Activated naive CD4-positive, alpha-beta T cell treated with anti-CD3 and anti-CD28 coated beads, Interleukin-2, amount 50 U/mL, for 72 hours (primary cell): ENCODE results near the gene BACH1. TPM values are rescaled to one million over a fixed set of nuclear protein-coding genes. Genes with fewer than 3 reads are reported as not detected.
"Not testable (repeated sequence)": the region's sequence is repeated elsewhere in the genome, so short reads cannot be mapped to it uniquely, and the experiment has no call there.

Experiments used
- ATAC-seq, 2 donors: fragments of 150-1000 bp; cut with Tn5 transposase; 2 replicates each; pipeline ENCODE4 v1.10.0; 2021; ENCODE audit warnings: mild to moderate bottlenecking in 2 of 2, moderate library complexity in 2 of 2
- DNase-seq, 2 donors: peaks; one replicate each; pipeline ENCODE4 v3.0.0; 2021 to 2022; ENCODE audit warnings: low spot score in 2 of 2
- H3K27ac Mint-ChIP-seq, 2 donors: one replicate each; pipeline ENCODE4 v1.8.0; 2022; ENCODE audit warnings: mild to moderate bottlenecking in 2 of 2, mixed read lengths in 2 of 2
- H3K36me3 Mint-ChIP-seq, 2 donors: one replicate each; pipeline ENCODE4 v1.8.0; 2022; ENCODE audit warnings: mixed read lengths in 2 of 2
- H3K9me3 Mint-ChIP-seq, 2 donors: one replicate each; pipeline ENCODE4 v1.8.0; 2022; ENCODE audit warnings: mixed read lengths in 2 of 2
- total RNA-seq, 2 donors: library from RNA; stranded (reverse); gene quantifications; one replicate each; pipeline ENCODE4 v1.2.3, GENCODE V29; 2022

The BACH1 gene
- total RNA-seq, result 10 to 100 TPM; 22.1 to 40.7 TPM

DNA sequence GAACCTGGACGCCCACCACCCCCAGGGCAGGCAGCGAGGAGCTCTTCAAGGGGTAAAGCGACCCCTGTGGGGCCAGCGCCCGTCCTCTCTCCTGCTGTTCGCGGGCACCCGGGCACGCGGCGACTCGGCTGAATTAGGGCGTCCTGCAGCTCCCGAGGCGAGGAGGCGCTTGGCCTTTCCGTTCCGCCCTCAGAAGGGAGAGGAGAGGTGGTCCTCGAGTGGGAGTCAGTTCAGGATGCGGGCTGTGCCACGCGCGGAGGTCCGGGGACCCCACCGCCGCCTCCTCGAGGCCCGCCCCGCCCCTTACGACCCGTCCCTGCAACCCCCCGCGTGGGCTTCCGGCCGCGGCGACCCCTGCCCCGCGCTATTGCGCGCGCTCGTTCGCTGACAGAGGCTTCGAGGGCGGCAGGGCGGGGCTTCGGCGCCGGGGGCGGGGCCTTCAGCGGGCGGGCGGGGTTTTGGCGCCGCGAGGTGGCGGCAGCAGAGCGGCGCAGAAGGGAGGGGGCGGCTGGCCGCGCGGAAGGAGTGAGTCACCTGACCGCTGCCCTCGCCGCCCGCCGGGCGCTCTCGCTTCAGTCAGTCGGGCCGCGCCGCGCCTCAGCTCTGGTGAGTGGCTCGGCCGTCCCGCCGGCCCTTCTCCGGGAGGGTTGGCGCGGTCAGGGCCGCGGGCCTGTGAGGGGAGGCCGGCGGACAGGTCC is at the start of gene BACH1:
TSS of gene BACH1 (plus strand) at position 575 of the 698 bp plus-strand sequence. CDS start 22,359 bp downstream, outside the sequence.
- ATAC-seq, result peak; percentile 78 to 86
- Mint-ChIP-seq H3K9me3 (peaks cover 0 to 8% of the 10 kb centered on the region in 2 donors), H3K36me3 (peaks cover 12 to 31% of the 10 kb centered on the region in 2 donors), H3K27ac (peak within 1 kb of the TSS; percentile 95 to 96)
- peak; percentile 83 to 92 for DNase-seq

DNA sequence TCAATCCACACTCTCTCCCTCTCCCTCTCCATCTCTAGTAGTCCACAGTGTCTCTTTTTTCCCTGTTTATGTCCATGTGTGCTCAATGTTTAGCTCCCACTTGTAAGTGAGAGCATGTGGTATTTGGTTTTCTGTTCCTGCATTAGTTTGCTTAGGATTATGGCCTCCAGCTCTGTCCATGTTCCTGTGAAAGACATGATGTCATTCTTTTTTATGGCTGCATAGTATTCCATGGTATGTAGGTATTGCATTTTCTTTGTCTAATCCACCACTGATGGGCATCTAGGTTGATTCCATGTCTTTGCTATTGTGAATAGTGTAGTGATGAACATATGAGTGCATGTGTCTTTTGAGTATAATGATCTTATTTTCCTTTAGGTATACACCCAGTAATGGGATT is 49.4 kb upstream of the BACH1 start:
- not testable (repeated sequence) for H3K27ac Mint-ChIP-seq, DNase-seq, ATAC-seq
- Mint-ChIP-seq H3K9me3 (peaks cover 7 to 15% of the 10 kb centered on the region in 2 donors), H3K36me3 (peaks cover 14 to 25% of the 10 kb centered on the region in 2 donors)

DNA sequence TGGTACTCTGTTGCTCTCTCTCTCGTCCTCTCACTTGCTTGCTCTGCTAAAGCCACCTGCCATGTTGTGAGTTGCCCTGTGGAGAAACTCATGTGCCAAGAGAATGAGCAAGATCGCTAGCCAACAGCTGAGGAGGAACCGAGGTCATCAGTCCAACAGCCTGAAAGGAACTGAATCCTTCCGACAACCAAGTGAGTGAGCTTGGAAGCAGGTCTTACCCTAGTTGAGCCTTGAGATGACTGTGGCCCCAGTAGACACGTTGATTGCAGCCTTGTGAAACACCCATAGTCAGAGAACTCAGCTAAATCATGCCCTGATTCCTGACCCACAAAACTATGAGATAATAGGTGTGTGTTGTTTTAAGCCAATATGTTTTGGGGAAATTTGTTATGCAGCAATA is 48.1 kb upstream of the BACH1 start:
- peaks cover 7 to 16% of the 10 kb centered on the region in 2 donors for H3K9me3 Mint-ChIP-seq
- no peak overlapping the region for H3K27ac Mint-ChIP-seq
- no peak for ATAC-seq
- no peak for DNase-seq
- peaks cover 14 to 31% of the 10 kb centered on the region in 2 donors for H3K36me3 Mint-ChIP-seq

DNA sequence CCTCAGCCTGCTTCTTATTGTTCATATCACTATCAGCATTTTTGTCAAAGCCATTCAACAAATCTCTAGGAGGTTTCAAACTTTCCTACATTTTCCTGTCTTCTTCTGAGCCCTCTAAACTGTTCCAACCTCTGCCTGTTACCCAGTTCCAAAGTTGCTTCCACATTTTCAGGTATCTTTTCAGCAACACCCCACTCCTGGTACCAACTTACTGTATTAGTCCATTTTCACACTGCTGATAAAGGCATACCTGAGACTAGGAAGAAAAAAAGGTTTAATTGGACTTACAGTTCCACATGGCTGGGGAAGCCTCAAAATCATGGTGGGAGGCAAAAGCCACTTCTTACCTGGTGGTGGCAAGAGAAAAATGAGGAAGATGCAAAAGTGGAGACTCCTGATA is 44.9 kb upstream of the BACH1 start:
- H3K27ac Mint-ChIP-seq, ATAC-seq, DNase-seq: not testable (repeated sequence)
- peaks cover 7 to 22% of the 10 kb centered on the region in 2 donors for H3K9me3 Mint-ChIP-seq
- H3K36me3 Mint-ChIP-seq, result peaks cover 14 to 37% of the 10 kb centered on the region in 2 donors

DNA sequence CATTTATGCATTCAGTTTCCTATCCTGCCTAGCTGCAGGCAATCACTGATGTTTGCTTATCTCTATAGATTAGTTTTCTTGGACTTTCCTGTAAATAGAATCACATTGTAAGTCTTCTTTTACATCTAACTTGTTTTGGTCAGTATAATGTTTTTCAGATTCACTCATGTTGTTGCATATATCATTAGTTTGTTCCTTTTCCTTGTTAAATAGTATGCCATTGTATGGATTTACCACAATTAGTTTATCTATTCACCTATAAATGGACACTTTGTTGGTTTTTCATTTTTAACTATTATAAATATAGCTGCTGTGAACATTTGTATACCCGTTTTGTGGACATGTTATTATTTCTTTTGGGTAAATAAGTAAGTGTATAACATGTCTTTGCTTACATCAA is 44.2 kb upstream of the BACH1 start:
- peaks cover 7 to 22% of the 10 kb centered on the region in 2 donors for H3K9me3 Mint-ChIP-seq
- no peak overlapping the region for H3K27ac Mint-ChIP-seq
- DNase-seq (no peak), ATAC-seq (no peak)
- peaks cover 14 to 37% of the 10 kb centered on the region in 2 donors for H3K36me3 Mint-ChIP-seq

DNA sequence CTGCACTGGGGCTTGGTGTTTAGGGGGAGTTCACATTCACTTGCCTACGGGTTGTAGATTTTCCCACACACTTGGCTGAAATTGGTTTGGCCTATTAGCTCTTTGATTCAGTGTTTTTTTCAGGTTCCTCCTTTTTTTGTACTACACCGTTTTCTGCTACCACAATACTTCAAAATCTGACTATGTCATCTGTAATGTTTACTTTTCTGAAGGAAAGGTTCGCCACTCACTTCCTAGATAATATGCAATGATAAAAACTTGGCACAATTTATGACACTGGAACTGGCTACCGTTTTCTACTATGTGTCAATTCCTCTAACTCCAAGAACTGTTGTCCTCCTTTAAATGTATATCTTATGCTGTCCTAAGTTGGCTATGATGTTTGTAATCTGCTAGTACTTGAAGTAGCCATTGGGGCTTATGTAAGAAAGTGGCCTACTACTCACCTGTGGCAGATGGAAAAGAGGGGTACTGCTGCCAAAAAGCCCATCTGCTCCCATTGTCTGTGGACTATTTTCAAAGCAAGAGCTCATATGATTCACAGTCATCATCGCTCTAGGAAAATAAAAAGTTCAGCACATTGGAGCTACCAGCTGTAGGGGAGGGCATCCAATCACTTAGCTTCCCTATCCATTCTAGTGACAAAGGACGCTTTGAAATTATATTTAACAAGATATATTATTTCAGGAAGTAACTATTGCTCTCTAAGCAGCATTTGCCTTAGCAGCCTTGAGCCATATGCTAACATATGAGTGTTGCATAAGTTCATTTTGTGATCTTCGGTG is 42.4 kb upstream of the BACH1 start:
- no peak for ATAC-seq
- H3K27ac Mint-ChIP-seq, result no peak overlapping the region
- peaks cover 7 to 19% of the 10 kb centered on the region in 2 donors for H3K9me3 Mint-ChIP-seq
- peaks cover 14 to 37% of the 10 kb centered on the region in 2 donors for H3K36me3 Mint-ChIP-seq
- DNase-seq, result no peak

DNA sequence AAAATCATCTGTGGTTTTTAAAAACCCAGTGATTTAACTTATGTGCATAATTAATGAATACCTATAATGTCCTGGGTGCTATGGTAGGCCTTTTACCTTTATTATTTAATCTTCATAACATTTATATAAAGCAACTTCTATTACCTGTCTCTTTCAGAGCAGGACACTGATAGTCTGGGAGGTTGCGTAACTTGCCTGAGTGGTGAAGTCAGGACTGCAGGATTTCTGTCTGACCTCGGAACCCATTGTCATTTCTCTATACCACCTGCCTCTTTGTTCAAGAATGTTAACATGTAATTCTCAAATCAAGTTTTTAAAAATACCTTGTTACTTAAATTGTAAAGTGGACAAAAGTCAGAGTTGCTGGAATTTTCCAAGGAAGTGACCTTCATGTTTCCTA is 41.0 kb upstream of the BACH1 start:
- no peak for DNase-seq
- no peak for ATAC-seq
- H3K27ac Mint-ChIP-seq, result no peak overlapping the region
- peaks cover 7 to 19% of the 10 kb centered on the region in 2 donors for H3K9me3 Mint-ChIP-seq
- peaks cover 14 to 27% of the 10 kb centered on the region in 2 donors for H3K36me3 Mint-ChIP-seq

DNA sequence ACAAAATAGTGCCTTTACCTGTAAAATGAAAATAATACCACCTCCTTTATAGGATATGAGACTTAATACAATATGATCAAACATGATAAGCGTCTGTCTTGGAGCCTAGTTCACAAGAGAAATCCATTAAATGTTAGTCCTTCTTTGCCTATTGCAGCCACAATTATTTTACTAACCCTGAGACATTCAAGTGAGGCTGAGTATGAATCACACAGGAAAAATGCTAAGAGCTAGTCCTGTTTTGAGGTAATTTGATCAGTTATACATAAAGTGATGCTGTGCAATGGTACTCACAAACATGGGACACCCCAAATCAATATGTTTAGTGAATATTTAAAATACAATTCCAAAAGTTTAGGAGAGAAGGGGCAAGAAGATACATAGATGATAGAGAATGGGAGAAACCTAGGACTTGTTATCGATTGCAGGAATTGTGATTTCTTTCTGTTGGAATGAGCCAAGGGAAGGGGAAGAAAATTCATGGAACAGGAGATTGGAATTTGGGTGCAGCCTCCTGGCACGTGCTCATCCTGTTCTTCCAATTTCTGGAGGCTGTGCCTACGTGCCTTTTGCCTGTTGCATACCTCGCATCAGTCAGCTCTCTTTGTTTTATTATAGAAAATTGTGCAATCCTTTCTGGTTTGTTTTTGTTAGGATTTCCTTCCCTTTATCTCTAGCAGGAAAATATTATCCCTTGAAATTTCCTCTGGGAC is 39.9 kb upstream of the BACH1 start:
- no peak for ATAC-seq
- H3K36me3 Mint-ChIP-seq, result peaks cover 5 to 16% of the 10 kb centered on the region in 2 donors
- DNase-seq, result no peak
- H3K27ac Mint-ChIP-seq, result no peak overlapping the region
- peaks cover 3 to 10% of the 10 kb centered on the region in 2 donors for H3K9me3 Mint-ChIP-seq

DNA sequence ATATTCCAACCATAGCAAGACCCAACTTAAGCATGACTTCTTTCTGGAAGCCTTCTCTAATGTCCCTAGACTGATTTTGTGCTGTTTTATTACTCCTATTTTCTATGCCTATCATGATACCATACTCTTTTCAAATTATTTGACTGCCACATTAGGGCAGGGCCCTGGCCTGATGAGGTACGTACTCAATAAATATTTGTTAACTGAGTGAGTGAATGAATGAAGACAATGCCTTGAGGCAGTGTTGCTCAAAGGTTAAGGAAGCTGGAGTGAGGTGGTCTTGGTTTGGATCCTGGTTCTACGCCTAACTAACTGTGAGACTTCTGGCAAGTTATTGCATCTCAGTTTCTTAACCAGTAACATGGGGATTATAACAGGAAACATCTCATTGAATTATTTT is 38.3 kb upstream of the BACH1 start:
- no peak for ATAC-seq
- Mint-ChIP-seq H3K27ac (no peak overlapping the region), H3K9me3 (peaks cover 0 to 11% of the 10 kb centered on the region in 2 donors), H3K36me3 (peaks cover 0 to 8% of the 10 kb centered on the region in 2 donors)
- no peak for DNase-seq

DNA sequence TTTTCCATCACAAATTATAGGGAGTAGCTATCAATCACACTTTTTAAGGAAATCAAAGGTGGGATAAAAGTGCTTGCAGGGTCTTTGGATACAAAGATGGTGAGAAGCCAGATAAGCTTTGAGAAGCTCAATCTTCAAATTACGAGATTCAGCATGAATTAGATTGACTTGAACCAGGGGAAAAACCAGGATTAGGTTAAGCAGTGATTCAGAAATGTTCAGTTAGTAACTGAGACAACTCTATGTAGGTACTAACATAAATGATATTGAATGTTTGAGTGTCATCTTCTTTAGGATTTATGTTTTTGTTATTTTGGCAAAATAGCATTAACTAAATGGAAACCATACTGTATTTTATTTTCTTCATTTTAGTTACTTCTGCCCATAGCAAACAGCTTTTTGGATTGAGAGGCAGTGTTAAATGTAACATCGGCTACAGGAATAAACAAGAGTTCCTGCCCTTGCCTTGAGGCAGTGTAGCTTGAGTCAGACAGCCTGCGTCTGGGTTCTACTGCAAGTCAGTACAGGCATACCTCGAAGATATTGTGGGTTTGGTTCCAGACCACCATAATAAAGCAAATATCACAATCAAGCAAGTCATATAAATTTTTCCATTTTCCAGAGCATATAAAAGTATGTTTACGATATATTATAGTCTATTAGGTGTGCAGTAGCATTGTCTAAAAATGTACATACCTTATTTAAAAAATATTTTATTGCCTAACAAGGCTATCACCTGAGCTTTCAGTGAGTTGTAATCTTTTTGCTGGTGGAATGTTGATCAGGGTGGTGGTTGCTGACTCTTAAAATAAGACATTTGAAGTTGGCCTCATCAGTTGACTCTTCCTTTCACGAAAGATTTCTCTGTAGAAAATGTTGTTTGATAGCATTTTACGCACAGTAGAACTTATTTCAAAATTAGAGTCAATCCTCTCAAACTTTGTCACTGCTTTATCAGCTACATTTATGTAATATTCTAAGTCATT is 36.9 kb upstream of the BACH1 start:
- DNase-seq (no peak), ATAC-seq (no peak)
- Mint-ChIP-seq H3K9me3 (peaks cover 8 to 13% of the 10 kb centered on the region in 2 donors), H3K36me3 (peaks cover 0 to 7% of the 10 kb centered on the region in 2 donors), H3K27ac (no peak overlapping the region)

DNA sequence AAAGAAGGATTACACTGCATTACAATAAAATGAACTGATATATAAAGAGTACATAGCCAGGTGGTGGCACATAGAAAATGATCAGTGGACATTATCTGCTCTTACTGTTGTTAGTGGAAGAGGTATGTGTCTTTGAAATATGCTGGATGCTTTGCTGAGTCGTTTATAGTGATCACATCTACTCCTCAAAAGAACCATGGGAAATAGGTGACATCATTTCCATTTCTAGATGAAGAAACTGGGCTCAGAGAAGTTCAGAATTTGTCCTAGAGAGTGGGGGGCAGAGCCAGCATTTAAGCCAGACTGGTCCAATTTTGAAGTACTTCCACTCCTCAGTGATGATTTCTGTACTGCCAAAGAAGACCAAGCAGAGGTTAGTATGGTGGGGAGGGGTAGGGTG is 34.0 kb upstream of the BACH1 start:
- no peak overlapping the region for H3K27ac Mint-ChIP-seq

DNA sequence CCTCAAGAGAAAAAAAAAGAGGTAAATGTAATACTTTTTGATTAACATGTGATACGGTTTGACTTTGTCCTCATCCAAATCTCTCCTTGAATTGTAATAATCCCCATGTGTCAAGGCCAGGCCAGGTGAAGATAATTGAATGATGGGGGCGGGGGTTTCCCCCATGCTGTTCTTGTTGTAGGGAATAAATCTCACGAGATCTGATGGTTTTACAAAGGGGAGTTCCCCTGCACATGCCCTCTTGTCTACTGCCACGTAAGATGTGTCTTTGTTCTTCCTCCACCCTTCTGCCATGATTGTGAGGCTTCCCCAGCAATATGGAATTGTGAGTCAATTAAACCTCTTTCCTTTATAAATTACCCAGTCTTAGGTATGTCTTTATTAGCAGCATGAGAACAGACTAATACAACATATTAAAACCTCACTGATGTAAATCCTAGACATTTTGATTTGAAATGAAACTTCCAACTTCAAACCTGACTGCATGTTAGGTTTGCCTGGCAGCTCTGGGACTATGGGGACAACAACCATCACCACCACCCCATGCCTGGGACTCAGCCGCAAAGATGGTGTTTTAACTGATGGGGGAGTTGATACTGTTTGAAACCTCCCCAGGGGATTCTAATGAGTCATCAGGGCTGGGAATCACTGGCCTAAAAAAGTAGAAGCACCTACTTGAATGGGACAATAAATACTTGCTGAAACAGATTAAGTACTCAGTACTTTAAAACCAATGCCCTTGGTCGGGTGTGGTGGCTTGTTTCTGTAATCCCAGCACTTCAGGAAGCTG is 32.8 kb upstream of the BACH1 start:
- Mint-ChIP-seq H3K9me3 (peaks cover 8 to 13% of the 10 kb centered on the region in 2 donors), H3K36me3 (peaks cover 0 to 7% of the 10 kb centered on the region in 2 donors), H3K27ac (peak overlapping the region in 1 of 2 donors; percentile 15)
- DNase-seq (no peak), ATAC-seq (peak in 1 of 2 donors; percentile 94)

More for the DNA sequence above, 34.0 kb upstream of the BACH1 start:
- peaks cover 8 to 13% of the 10 kb centered on the region in 2 donors for H3K9me3 Mint-ChIP-seq
- DNase-seq (no peak), ATAC-seq (no peak)
- peaks cover 0 to 7% of the 10 kb centered on the region in 2 donors for H3K36me3 Mint-ChIP-seq

DNA sequence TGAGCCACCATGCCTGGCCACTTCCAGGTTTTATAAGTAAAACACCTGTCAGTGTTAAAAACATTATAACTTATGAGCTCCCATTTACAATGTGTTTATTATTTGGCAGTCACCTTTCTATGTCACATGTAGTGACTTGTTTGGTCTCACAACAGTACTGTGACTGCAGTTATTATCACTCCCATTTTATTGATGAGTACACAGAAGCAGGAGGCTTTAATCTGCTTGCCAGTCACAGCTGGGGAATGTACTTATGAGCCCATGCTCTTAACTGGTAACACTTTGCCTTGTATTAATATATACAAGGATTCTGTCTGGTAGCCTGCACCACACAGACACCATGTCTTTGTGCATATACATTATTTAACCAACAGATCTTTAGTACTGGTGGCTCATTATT is 31.1 kb upstream of the BACH1 start:
- DNase-seq, result no peak
- Mint-ChIP-seq H3K27ac (no peak overlapping the region), H3K36me3 (peaks cover 0 to 7% of the 10 kb centered on the region in 2 donors), H3K9me3 (peaks cover 8 to 13% of the 10 kb centered on the region in 2 donors)
- no peak for ATAC-seq

DNA sequence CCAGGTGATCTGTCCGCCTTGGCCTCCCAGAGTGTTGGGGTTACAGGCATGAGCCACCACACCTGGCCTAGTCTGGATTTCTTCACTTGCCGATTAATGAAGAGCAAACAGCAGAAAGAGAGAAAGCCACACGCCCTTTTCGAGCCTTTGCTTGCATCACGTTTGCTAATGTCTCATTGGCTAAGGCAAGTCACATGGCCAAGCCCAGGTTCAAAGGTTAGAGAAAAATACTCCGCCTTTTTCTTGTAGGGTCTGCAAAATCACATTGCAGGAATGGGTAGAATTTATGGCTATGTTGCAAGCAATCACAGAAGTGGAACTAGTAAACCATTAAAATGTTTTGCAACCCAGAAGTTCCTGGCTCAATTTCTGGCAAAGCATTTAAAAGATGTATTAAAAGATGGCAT is 26.8 kb upstream of the BACH1 start:
- DNase-seq (no peak), ATAC-seq (no peak)
- Mint-ChIP-seq H3K9me3 (no peaks in the 10 kb centered on the region), H3K27ac (no peak overlapping the region), H3K36me3 (no peaks in the 10 kb centered on the region)

DNA sequence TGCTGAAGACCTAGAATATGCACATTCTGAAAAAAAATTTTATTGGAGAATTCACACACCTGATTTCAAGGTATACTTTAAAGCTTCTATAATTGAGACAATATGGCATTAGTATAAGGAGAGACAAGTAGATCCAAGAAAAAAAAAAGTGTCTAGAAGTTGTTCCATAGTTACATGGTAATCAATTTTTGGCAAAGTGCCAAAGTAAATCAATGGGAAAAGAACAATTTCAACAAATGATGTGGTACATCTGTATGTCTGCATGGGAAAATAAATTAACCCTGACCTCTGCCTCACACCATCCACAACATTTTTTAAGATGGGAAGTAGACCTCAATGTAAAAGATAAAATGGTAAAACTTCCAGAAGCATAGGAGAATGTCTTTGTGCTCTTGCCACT is 21.3 kb upstream of the BACH1 start:
- no peak overlapping the region for H3K27ac Mint-ChIP-seq
- H3K36me3 Mint-ChIP-seq, result peaks cover 0 to 5% of the 10 kb centered on the region in 2 donors
- H3K9me3 Mint-ChIP-seq, result peaks cover 2 to 5% of the 10 kb centered on the region in 2 donors
- ATAC-seq, result no peak
- DNase-seq, result no peak
